HG03025 (cell line): ENCODE measurements around the gene FNDC3A.

Experiments
- ATAC-seq: cut with Tn5 transposase; IDR thresholded peaks from one replicate; pipeline ENCODE4 v1.9.1; 2021; ENCODE audit warnings: mild to moderate bottlenecking, moderate library complexity; ENCODE audit not compliant: unreplicated experiment, low FRiP score

FNDC3A gene

GRCh38 chr13:48975856-48976575 is at the start of gene FNDC3A:
FNDC3A (plus strand) TSS chr13:48975912; CDS start chr13:49006191, 30,279 bp downstream.
- peak; percentile 54 for ATAC-seq

- no peak for ATAC-seq
These were observed 46.8 kb upstream of the FNDC3A start for GRCh38 chr13:48928757-48929430.

- no peak for ATAC-seq
These were observed 44.8 kb upstream of the FNDC3A start for GRCh38 chr13:48930918-48931317.

- ATAC-seq: no peak
These were observed 37.3 kb upstream of the FNDC3A start for GRCh38 chr13:48938308-48938943.

GRCh38 chr13:48939728-48940127 is 36.0 kb upstream of the FNDC3A start:
- no peak for ATAC-seq

- ATAC-seq: no peak
These were observed 33.6 kb upstream of the FNDC3A start for GRCh38 chr13:48942131-48942530.

GRCh38 chr13:48944221-48944620 is 31.5 kb upstream of the FNDC3A start:
- ATAC-seq: no peak

GRCh38 chr13:48945626-48946025 is 30.1 kb upstream of the FNDC3A start:
- ATAC-seq: no peak

- no peak for ATAC-seq
These were observed 29.5 kb upstream of the FNDC3A start for GRCh38 chr13:48946163-48946562.

GRCh38 chr13:48949566-48950500 is 25.9 kb upstream of the FNDC3A start:
- ATAC-seq: no peak

GRCh38 chr13:48950501-48950875 is 25.2 kb upstream of the FNDC3A start:
- no peak for ATAC-seq

GRCh38 chr13:48954081-48954480 is 21.6 kb upstream of the FNDC3A start:
- no peak for ATAC-seq

GRCh38 chr13:48955536-48955935 is 20.2 kb upstream of the FNDC3A start:
- no peak for ATAC-seq

- no peak for ATAC-seq
These were observed 14.3 kb upstream of the FNDC3A start for GRCh38 chr13:48961379-48961778.

GRCh38 chr13:48962281-48962680 is 13.4 kb upstream of the FNDC3A start:
- ATAC-seq: no peak

- no peak for ATAC-seq
These were observed 10.0 kb upstream of the FNDC3A start for GRCh38 chr13:48965736-48966135.

- ATAC-seq: no peak
These were observed 6.0 kb upstream of the FNDC3A start for GRCh38 chr13:48969685-48970084.

GRCh38 chr13:48973845-48974431 is 1.8 kb upstream of the FNDC3A start:
- no peak for ATAC-seq

GRCh38 chr13:48975101-48975855 is 434 bp upstream of the FNDC3A start:
- peak; percentile 21 for ATAC-seq
